ENCODE results near the gene NAP1L5.

The NAP1L5 gene

DNA sequence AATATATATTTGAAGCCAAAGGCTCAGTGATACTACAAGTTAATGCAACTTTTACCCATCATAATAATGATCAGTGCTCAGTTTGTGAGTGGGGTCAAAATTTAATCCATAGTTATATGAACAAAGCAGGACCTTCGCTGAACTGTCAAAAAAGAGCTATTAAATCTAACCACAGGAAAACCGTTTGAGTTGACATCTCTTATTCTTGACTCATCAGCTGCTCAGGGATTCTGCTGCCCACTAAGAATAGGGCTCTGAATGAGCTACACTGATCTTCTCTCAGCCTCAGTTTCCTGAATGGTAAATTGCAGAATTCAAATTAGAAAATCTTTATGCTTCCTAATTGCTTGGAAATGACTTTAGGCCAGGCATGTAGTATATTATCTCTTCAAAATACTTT is 44.9 kb upstream of the NAP1L5 start:
- no peak overlapping the region for H3K4me3 ChIP-seq (ENCODE audit: low read depth, low read length)
- no peak for TF ChIP-seq CTCF (IDR thresholded peaks at IDR 0.05; ENCODE audit: low read depth, low read length)

DNA sequence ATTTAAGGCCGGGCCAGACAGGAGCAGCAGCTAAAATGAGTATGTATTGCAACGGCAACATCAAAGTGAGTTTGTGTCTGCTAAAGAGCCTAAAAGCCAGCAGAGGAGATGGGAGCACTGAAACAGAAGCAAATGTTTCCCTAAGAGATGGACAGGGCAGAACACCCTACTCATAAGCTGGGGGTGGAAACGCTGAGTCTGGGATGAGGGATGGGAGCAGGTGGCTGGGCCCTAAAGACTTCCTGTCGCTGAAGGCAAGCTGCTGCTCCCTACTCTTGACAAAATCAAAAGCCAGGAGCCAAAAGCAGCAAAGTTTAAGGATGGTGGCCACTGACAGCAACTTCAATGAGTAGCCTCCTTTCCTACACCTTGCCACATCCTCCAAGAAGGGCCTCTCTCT is 40.6 kb upstream of the NAP1L5 start:
- no peak overlapping the region for H3K4me3 ChIP-seq (ENCODE audit: low read depth, low read length)
- TF ChIP-seq CTCF (IDR thresholded peaks at IDR 0.05; ENCODE audit: low read depth, low read length) = no peak

- no peak for TF ChIP-seq CTCF (IDR thresholded peaks at IDR 0.05; ENCODE audit: low read depth, low read length)
- H3K4me3 ChIP-seq (ENCODE audit: low read depth, low read length) = no peak overlapping the region
Measured at GRCh38 chr4:88737307-88737941, 39.8 kb upstream of the NAP1L5 start.

GRCh38 chr4:88736264-88736663 is 38.6 kb upstream of the NAP1L5 start:
- no peak for TF ChIP-seq CTCF (IDR thresholded peaks at IDR 0.05; ENCODE audit: low read depth, low read length)
- H3K4me3 ChIP-seq (ENCODE audit: low read depth, low read length) = no peak overlapping the region

DNA sequence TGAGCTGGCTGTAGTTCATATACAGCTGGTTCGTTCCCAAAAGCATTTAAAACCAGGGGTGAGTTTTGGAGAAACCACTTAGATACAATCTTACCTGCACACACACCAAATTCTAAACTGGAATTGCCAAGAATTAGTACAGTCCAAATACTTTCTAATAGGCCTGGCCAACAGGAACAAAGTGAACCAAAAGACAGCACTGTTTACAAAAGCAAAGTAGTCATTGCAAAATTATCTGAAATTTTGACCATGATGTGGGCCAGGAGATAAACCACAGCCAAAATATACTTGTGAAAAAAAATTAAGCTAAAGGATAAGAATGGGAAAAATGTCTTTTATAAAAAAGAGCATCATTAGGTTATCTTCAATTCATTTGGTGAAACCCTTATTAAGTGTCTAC is 37.9 kb upstream of the NAP1L5 start:
- TF ChIP-seq CTCF (IDR thresholded peaks at IDR 0.05; ENCODE audit: low read depth, low read length) = no peak
- no peak overlapping the region for H3K4me3 ChIP-seq (ENCODE audit: low read depth, low read length)

DNA sequence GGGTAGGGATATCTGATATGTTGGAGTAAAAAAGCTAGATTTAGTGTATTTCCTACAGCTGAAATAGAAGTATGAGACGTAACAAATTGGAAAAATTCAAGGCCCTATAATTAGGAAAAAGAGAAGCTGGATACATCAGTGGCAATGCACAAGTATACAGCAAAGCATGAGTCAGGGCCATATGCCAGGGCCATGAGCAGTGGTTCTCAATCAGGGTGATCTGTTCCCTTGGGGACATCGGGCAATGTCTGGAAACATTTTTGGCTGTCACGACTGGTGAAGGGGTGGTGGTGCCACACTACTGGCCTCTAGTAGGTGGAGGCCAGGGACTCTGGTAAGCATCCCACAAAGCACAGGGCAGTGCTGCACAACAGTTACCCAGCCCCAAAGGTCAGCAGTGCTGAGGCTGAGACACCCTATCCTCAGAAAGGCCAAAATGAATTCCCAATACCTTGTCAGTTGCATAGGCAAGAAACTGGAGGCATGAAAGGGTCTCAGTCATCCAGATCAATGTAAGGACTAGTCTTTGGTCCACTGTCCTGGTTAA is 36.8 kb upstream of the NAP1L5 start:
- no peak overlapping the region for H3K4me3 ChIP-seq (ENCODE audit: low read depth, low read length)
- TF ChIP-seq CTCF (IDR thresholded peaks at IDR 0.05; ENCODE audit: low read depth, low read length) = no peak

GRCh38 chr4:88732714-88733368 is 35.2 kb upstream of the NAP1L5 start:
- H3K4me3 ChIP-seq (ENCODE audit: low read depth, low read length) = no peak overlapping the region
- TF ChIP-seq CTCF (IDR thresholded peaks at IDR 0.05; ENCODE audit: low read depth, low read length) = no peak
